Islet precursor cell (in vitro differentiated cells): ENCODE results near the gene FAM185A.
A peak's percentile ranks its signal among the peaks of the same experiment; 100 is the strongest.
"Not testable (repeated sequence)": the region's sequence is repeated elsewhere in the genome, so short reads cannot be mapped to it uniquely, and the experiment has no call there.

Source experiments
- DNase-seq: peaks from one replicate; pipeline ENCODE4 v3.0.0-alpha.2; 2018

Gene FAM185A

GRCh38 chr7:102748605-102749444 is at the start of gene FAM185A:
FAM185A (plus strand) TSS chr7:102748999; CDS start chr7:102749208, 209 bp downstream.
- DNase-seq: peak; percentile 100

GRCh38 chr7:102713011-102713690 is 35.6 kb upstream of the FAM185A start:
- not testable (repeated sequence) for DNase-seq

GRCh38 chr7:102713691-102714080 is 35.1 kb upstream of the FAM185A start:
- not testable (repeated sequence) for DNase-seq

GRCh38 chr7:102714774-102715522 is 33.9 kb upstream of the FAM185A start:
- not testable (repeated sequence) for DNase-seq

GRCh38 chr7:102715718-102716117 is 33.1 kb upstream of the FAM185A start:
- not testable (repeated sequence) for DNase-seq

- not testable (repeated sequence) for DNase-seq
Observed at GRCh38 chr7:102718491-102718890, 30.3 kb upstream of the FAM185A start.

- not testable (repeated sequence) for DNase-seq
Observed at GRCh38 chr7:102726170-102726569, 22.6 kb upstream of the FAM185A start.

- DNase-seq: not testable (repeated sequence)
Observed at GRCh38 chr7:102729670-102730069, 19.1 kb upstream of the FAM185A start.

- DNase-seq: not testable (repeated sequence)
Observed at GRCh38 chr7:102730431-102730830, 18.4 kb upstream of the FAM185A start.

- DNase-seq: not testable (repeated sequence)
Observed at GRCh38 chr7:102742002-102742771, 6.6 kb upstream of the FAM185A start.

- not testable (repeated sequence) for DNase-seq
Observed at GRCh38 chr7:102743861-102744260, 4.9 kb upstream of the FAM185A start.

- DNase-seq: not testable (repeated sequence)
Observed at GRCh38 chr7:102745494-102746288, 3.1 kb upstream of the FAM185A start.

- DNase-seq: not testable (repeated sequence)
Observed at GRCh38 chr7:102749445-102749786, 617 bp downstream of the FAM185A start.

- not testable (repeated sequence) for DNase-seq
Observed at GRCh38 chr7:102758227-102758626, 9.4 kb downstream of the FAM185A start.

GRCh38 chr7:102759934-102760333 is 11.1 kb downstream of the FAM185A start:
- DNase-seq: not testable (repeated sequence)

- DNase-seq: not testable (repeated sequence)
Observed at GRCh38 chr7:102761234-102761633, 12.4 kb downstream of the FAM185A start.

- not testable (repeated sequence) for DNase-seq
Observed at GRCh38 chr7:102763295-102763905, 14.6 kb downstream of the FAM185A start.

- not testable (repeated sequence) for DNase-seq
Observed at GRCh38 chr7:102769657-102770192, 20.9 kb downstream of the FAM185A start.

GRCh38 chr7:102770467-102770866 is 21.7 kb downstream of the FAM185A start:
- DNase-seq: not testable (repeated sequence)

- DNase-seq: not testable (repeated sequence)
Observed at GRCh38 chr7:102776217-102776616, 27.4 kb downstream of the FAM185A start.

- not testable (repeated sequence) for DNase-seq
Observed at GRCh38 chr7:102778663-102779062, 29.9 kb downstream of the FAM185A start.
